GM18508 (cell line): Measurements from ENCODE around the gene DNAJA2.
"Not testable (repeated sequence)": the region's sequence is repeated elsewhere in the genome, so short reads cannot be mapped to it uniquely, and the experiment has no call there.

Experiments used
- ATAC-seq: cut with Tn5 transposase; IDR thresholded peaks from one replicate; pipeline ENCODE4 v1.9.1; 2021; ENCODE audit warnings: moderate number of reproducible peaks; ENCODE audit not compliant: insufficient read depth, unreplicated experiment

The DNAJA2 gene

GRCh38 chr16:46976550-46976949 is 3.1 kb upstream of the DNAJA2 start:
- ATAC-seq: no peak

GRCh38 chr16:46975908-46976470 is 2.5 kb upstream of the DNAJA2 start:
- ATAC-seq: no peak

GRCh38 chr16:46975165-46975564 is 1.7 kb upstream of the DNAJA2 start:
- no peak for ATAC-seq

- no peak for ATAC-seq
Measured at GRCh38 chr16:46974352-46974751, 878 bp upstream of the DNAJA2 start.

GRCh38 chr16:46973996-46974324 is 486 bp upstream of the DNAJA2 start:
- no peak for ATAC-seq

- no peak for ATAC-seq
Measured at GRCh38 chr16:46972429-46973206, 856 bp downstream of the DNAJA2 start.

- ATAC-seq: no peak
Measured at GRCh38 chr16:46971271-46971670, 2.2 kb downstream of the DNAJA2 start.

GRCh38 chr16:46970089-46970488 is 3.4 kb downstream of the DNAJA2 start:
- no peak for ATAC-seq

- no peak for ATAC-seq
Measured at GRCh38 chr16:46968063-46968435, 5.4 kb downstream of the DNAJA2 start.

GRCh38 chr16:46962629-46963028 is 10.8 kb downstream of the DNAJA2 start:
- ATAC-seq: no peak

GRCh38 chr16:46961373-46962353 is 11.8 kb downstream of the DNAJA2 start:
- ATAC-seq: no peak

- no peak for ATAC-seq
Measured at GRCh38 chr16:46954562-46954961, 18.9 kb downstream of the DNAJA2 start.

GRCh38 chr16:46950009-46950408 is 23.5 kb downstream of the DNAJA2 start:
- no peak for ATAC-seq

- no peak for ATAC-seq
Measured at GRCh38 chr16:46949241-46949892, 24.1 kb downstream of the DNAJA2 start.

GRCh38 chr16:46948548-46949166 is 24.8 kb downstream of the DNAJA2 start:
- no peak for ATAC-seq

- ATAC-seq: no peak
Measured at GRCh38 chr16:46947900-46948547, 25.4 kb downstream of the DNAJA2 start.

GRCh38 chr16:46944713-46945112 is 28.8 kb downstream of the DNAJA2 start:
- ATAC-seq: not testable (repeated sequence)

GRCh38 chr16:46937536-46937935 is 35.9 kb downstream of the DNAJA2 start:
- no peak for ATAC-seq

- no peak for ATAC-seq
Measured at GRCh38 chr16:46932802-46933201, 40.7 kb downstream of the DNAJA2 start.

GRCh38 chr16:46930861-46931260 is 42.6 kb downstream of the DNAJA2 start:
- ATAC-seq: no peak
